H1 (cell line): Measurements from ENCODE around the gene MYH9. TPM values are rescaled to one million over a fixed set of nuclear protein-coding genes. Genes with fewer than 3 reads are reported as not detected.
A peak's percentile ranks its signal among the peaks of the same experiment; 100 is the strongest.

Experiments
- CTCF ChIA-PET: fragments of 300-600 bp; sonication (Branson Sonifier 250); formaldehyde crosslinking; loops from one replicate; lab custom pipeline; 2021; ENCODE audit not compliant: partially characterized antibody; lab: Charles Lee
- POLR2A ChIA-PET: fragments of 300-600 bp; sonication (Branson Sonifier 250); formaldehyde crosslinking; loops from one replicate; lab custom pipeline; 2021; ENCODE audit warnings: inconsistent platforms; ENCODE audit not compliant: partially characterized antibody; lab: Charles Lee
- DNase-seq, 2 experiments: peaks; one replicate each; pipeline versions ENCODE4 v3.0.0 to v3.0.0-alpha.2; 2010 to 2022; ENCODE audit warnings: low spot score in 2 of 2, low read depth in 1 of 2, mixed read lengths in 1 of 2
- FAIRE-seq: peaks from 2 replicates; lab custom pipeline; 2011; peaks lifted over from hg19 to GRCh38; lab: Jason Lieb, UNC
- H2AFZ ChIP-seq: 2 replicates; pipeline ENCODE4 v1.8.1; 2012; ENCODE audit warnings: low read length, inconsistent platforms
- H2AK5ac ChIP-seq: 2 replicates; pipeline ENCODE4 v1.6.1; 2013; ENCODE audit warnings: low read depth, low read length
- H2BK120ac ChIP-seq: replicated peaks from 2 replicates; pipeline ENCODE3; 2013; ENCODE audit warnings: low read depth, low read length, inconsistent platforms
- H2BK12ac ChIP-seq: 2 replicates; pipeline ENCODE4 v1.6.1; 2013; ENCODE audit warnings: low read depth, low read length
- H2BK15ac ChIP-seq: 2 replicates; pipeline ENCODE4 v1.6.1; 2013; ENCODE audit warnings: low read length
- H2BK20ac ChIP-seq: 2 replicates; pipeline ENCODE4 v1.6.1; 2013; ENCODE audit warnings: low read length
- H2BK5ac ChIP-seq: 2 replicates; pipeline ENCODE4 v1.6.1; 2013; ENCODE audit warnings: low read depth, low read length
- H3K14ac ChIP-seq: 2 replicates; pipeline ENCODE4 v1.6.1; 2013; ENCODE audit warnings: inconsistent platforms; ENCODE audit not compliant: insufficient read length
- H3K18ac ChIP-seq: 2 replicates; pipeline ENCODE4 v1.6.1; 2013; ENCODE audit warnings: low read length; ENCODE audit errors: extremely low read depth
- H3K23ac ChIP-seq: 2 replicates; pipeline ENCODE4 v1.6.1; 2013; ENCODE audit warnings: inconsistent platforms; ENCODE audit not compliant: insufficient read length
- H3K23me2 ChIP-seq: 2 replicates; pipeline ENCODE4 v1.6.1; 2013; ENCODE audit warnings: low read depth, low read length
- H3K27ac ChIP-seq: 2 replicates; pipeline ENCODE4 v1.6.1; 2011; ENCODE audit warnings: low read depth, low read length, inconsistent platforms
- H3K27me3 ChIP-seq, 4 experiments: replicated peaks in 1 of 4; 1 replicate in 1 of 4; 2 replicates in 3 of 4; pipeline versions ENCODE4 v1.6.1 to v1.8.1; 2011 to 2013; ENCODE audit warnings: low read length in 3 of 4, mild to moderate bottlenecking in 3 of 4, inconsistent platforms in 2 of 4, mixed read lengths in 2 of 4, moderate library complexity in 1 of 4; ENCODE audit not compliant: control insufficient read depth in 3 of 4, insufficient read depth in 3 of 4; ENCODE audit errors: extremely low read depth in 1 of 4
- H3K36me3 ChIP-seq, 4 experiments: 2 replicates each; pipeline versions ENCODE4 v1.6.1 to v1.8.1; 2011 to 2013; ENCODE audit warnings: mild to moderate bottlenecking in 4 of 4, low read length in 3 of 4, moderate library complexity in 2 of 4, control low read depth in 1 of 4, inconsistent platforms in 1 of 4; ENCODE audit not compliant: insufficient read depth in 4 of 4, control insufficient read depth in 2 of 4
- H3K4ac ChIP-seq: replicated peaks from 2 replicates; pipeline ENCODE3; 2013; ENCODE audit warnings: low read length, low read depth, mixed read lengths, inconsistent platforms; ENCODE audit not compliant: insufficient read length
- H3K4me1 ChIP-seq, 4 experiments: replicated peaks in 1 of 4; 1 replicate in 1 of 4; 2 replicates in 3 of 4; pipeline versions ENCODE4 v1.6.1 to v1.8.1; 2011 to 2013; ENCODE audit warnings: low read length in 3 of 4, inconsistent platforms in 2 of 4, mixed read lengths in 1 of 4; ENCODE audit not compliant: insufficient read depth in 4 of 4, control insufficient read depth in 3 of 4
- H3K4me2 ChIP-seq, 2 experiments: 2 replicates each; pipeline versions ENCODE4 v1.6.1 to v1.8.1; 2011 to 2013; ENCODE audit warnings: low read depth in 2 of 2, low read length in 2 of 2, control low read depth in 1 of 2, inconsistent platforms in 1 of 2, mild to moderate bottlenecking in 1 of 2; ENCODE audit not compliant: insufficient read depth in 1 of 2
- H3K4me3 ChIP-seq, 4 experiments: fragments of 200-600, 300-600 bp in 1 of 4; sonication (generic), shearing (Covaris generic), sonication (Bioruptor Twin) in 1 of 4; 2 replicates each; pipeline versions ENCODE4 v1.5.1 to v1.8.1; 2011 to 2016; ENCODE audit warnings: low read length in 4 of 4, low read depth in 3 of 4, control low read depth in 2 of 4, inconsistent platforms in 2 of 4, mild to moderate bottlenecking in 2 of 4, mixed read lengths in 1 of 4, moderate library complexity in 1 of 4; ENCODE audit not compliant: insufficient read depth in 2 of 4; ENCODE audit errors: extremely low read depth in 1 of 4
- H3K56ac ChIP-seq: replicated peaks from 2 replicates; pipeline ENCODE3; 2013; ENCODE audit warnings: low read depth, mild to moderate bottlenecking, mixed read lengths, low read length, inconsistent platforms; ENCODE audit not compliant: insufficient read length
- H3K79me1 ChIP-seq: 2 replicates; pipeline ENCODE4 v1.6.1; 2013; ENCODE audit warnings: low read depth, low read length, control low read depth
- H3K79me2 ChIP-seq, 2 experiments: 2 replicates each; pipeline versions ENCODE4 v1.6.1 to v1.8.1; 2012 to 2013; ENCODE audit warnings: low read length in 2 of 2, mild to moderate bottlenecking in 2 of 2, inconsistent platforms in 1 of 2; ENCODE audit not compliant: insufficient read depth in 2 of 2, control insufficient read depth in 1 of 2
- H3K9ac ChIP-seq, 4 experiments: replicated peaks in 1 of 4; 1 replicate in 1 of 4; 2 replicates in 3 of 4; pipeline versions ENCODE4 v1.6.1 to v1.8.1; 2011 to 2013; ENCODE audit warnings: low read depth in 3 of 4, low read length in 3 of 4, control low read depth in 2 of 4, mild to moderate bottlenecking in 2 of 4, moderate library complexity in 2 of 4, inconsistent platforms in 1 of 4; ENCODE audit errors: extremely low read depth in 1 of 4
- H3K9me3 ChIP-seq, 2 experiments: 2 replicates each; pipeline versions ENCODE4 v1.6.1 to v1.8.1; 2012 to 2013; ENCODE audit warnings: mild to moderate bottlenecking in 2 of 2, moderate library complexity in 2 of 2, control low read depth in 1 of 2, inconsistent platforms in 1 of 2, low read depth in 1 of 2, low read length in 1 of 2, mixed read lengths in 1 of 2; ENCODE audit not compliant: insufficient read depth in 2 of 2
- H4K20me1 ChIP-seq, 2 experiments: replicated peaks in 1 of 2; 2 replicates each; pipeline versions ENCODE3 to v1.8.1; 2011 to 2013; ENCODE audit warnings: inconsistent platforms in 2 of 2, low read length in 2 of 2, mild to moderate bottlenecking in 1 of 2; ENCODE audit not compliant: insufficient read depth in 2 of 2, control insufficient read depth in 1 of 2
- H4K5ac ChIP-seq: 2 replicates; pipeline ENCODE4 v1.6.1; 2013; ENCODE audit warnings: low read length, low read depth, mixed read lengths, inconsistent platforms; ENCODE audit not compliant: insufficient read length
- H4K8ac ChIP-seq: 2 replicates; pipeline ENCODE4 v1.8.0; 2013; ENCODE audit warnings: mild to moderate bottlenecking, moderate library complexity, low read length, inconsistent platforms; ENCODE audit not compliant: insufficient read depth; ENCODE audit errors: extremely low read depth
- H4K91ac ChIP-seq: replicated peaks from 2 replicates; pipeline ENCODE3; 2013; ENCODE audit warnings: low read length, mixed read lengths, inconsistent platforms; ENCODE audit not compliant: insufficient read length
- ASH2L ChIP-seq: fragments of 200-600, 300-600 bp; sonication (generic); IDR thresholded peaks from one replicate; pipeline ENCODE4 v1.7.1; 2017; ENCODE audit warnings: low read length
- BCL11A ChIP-seq, 2 experiments: IDR thresholded peaks; one replicate each; pipeline ENCODE4 v1.6.1; 2011; ENCODE audit warnings: low read depth in 2 of 2, low read length in 2 of 2, mild to moderate bottlenecking in 2 of 2
- BRCA1 ChIP-seq: IDR thresholded peaks from 2 replicates; pipeline ENCODE4 v1.6.1; 2012; ENCODE audit warnings: low read depth, low read length, improper control_type of control experiment
- HDAC2 ChIP-seq, 2 experiments: fragments of 300-600 bp in 1 of 2; sonication (generic) in 1 of 2; IDR thresholded peaks; 2 replicates each; pipeline ENCODE4 v1.6.1; 2011 to 2012; ENCODE audit warnings: low read depth in 2 of 2, low read length in 2 of 2, mild to moderate bottlenecking in 2 of 2, moderate library complexity in 2 of 2, borderline replicate concordance in 1 of 2, inconsistent platforms in 1 of 2
- KDM1A ChIP-seq: fragments of 200-600, 300-600 bp; sonication (generic); IDR thresholded peaks from 2 replicates; pipeline ENCODE4 v1.7.1; 2016; ENCODE audit warnings: mild to moderate bottlenecking, low read length, borderline replicate concordance
- POU5F1 ChIP-seq: IDR thresholded peaks from 2 replicates; pipeline ENCODE4 v1.6.1; 2011; ENCODE audit warnings: low read depth, mild to moderate bottlenecking, low read length, moderate library complexity
- RBBP5 ChIP-seq: IDR thresholded peaks from 2 replicates; pipeline ENCODE4 v1.7.1; 2012; ENCODE audit warnings: low read depth, mild to moderate bottlenecking, inconsistent platforms, low read length, moderate library complexity, borderline replicate concordance
- SUZ12 ChIP-seq: fragments of 200-600 bp; sonication (generic); IDR thresholded peaks from 2 replicates; pipeline ENCODE4 v1.6.1; 2012; ENCODE audit warnings: mild to moderate bottlenecking, inconsistent platforms, low read length, moderate library complexity, mixed read lengths
- TAF1 ChIP-seq: IDR thresholded peaks from 2 replicates; pipeline ENCODE4 v1.6.1; 2011; ENCODE audit warnings: mild to moderate bottlenecking, low read depth, low read length
- TEAD4 ChIP-seq: IDR thresholded peaks from 2 replicates; pipeline ENCODE4 v1.6.1; 2012; ENCODE audit warnings: low read depth, low read length, inconsistent platforms, mixed read lengths
- WGBS, 2 experiments: shearing (Covaris generic) in 1 of 2; methylation state at CpG; one replicate each; pipeline versions ENCODE4 v1.1.6 to v1.1.7; 2013 to 2015; ENCODE audit warnings: low lambda C conversion rate in 2 of 2, mixed read lengths in 2 of 2, inconsistent platforms in 1 of 2, low coverage in 1 of 2, missing lambda C conversion rate in 1 of 2; ENCODE audit not compliant: insufficient replicate concordance in 2 of 2, insufficient coverage in 1 of 2, insufficient read length in 1 of 2; ENCODE audit errors: extremely low coverage in 1 of 2, missing lambda C conversion rate in 1 of 2; 5-methylcytosine and 5-hydroxymethylcytosine counted together
- polyA plus RNA-seq, 7 experiments: library from polyadenylated mRNA; depleted of rRNA in 3 of 7; stranded (reverse) in 5 of 7; unstranded in 2 of 7; fragments of >200 nt in 5 of 7; fragments of 200-250 nt in 2 of 7; gene quantifications; 1 replicate in 5 of 7; 2 replicates in 1 of 7; 4 replicates in 1 of 7; pipeline versions ENCODE4 v1.2.1 to v1.2.3, GENCODE V29; 2011 to 2013; ENCODE audit warnings: missing spikeins in 2 of 7, mixed read lengths in 2 of 7
- total RNA-seq: library from RNA; stranded (reverse); fragmentation: NEBNext Ultra II Directional; extraction: Animal tissue kit (Norgen Biotek cat#: 25700); gene quantifications from 2 replicates; pipeline ENCODE4 v1.2.1, GENCODE V29; 2021
- TF ChIP-seq, protein P1 (sequence below): IDR thresholded peaks from 2 replicates; pipeline ENCODE4 v1.6.1; 2012; ENCODE audit warnings: inconsistent platforms

The MYH9 gene
- total and polyA plus RNA-seq, 2 of the 8 experiments (the other 6 are each of a cell fraction or from before 2014, with no cell fraction given): 24.9 to 322 TPM

DNA sequence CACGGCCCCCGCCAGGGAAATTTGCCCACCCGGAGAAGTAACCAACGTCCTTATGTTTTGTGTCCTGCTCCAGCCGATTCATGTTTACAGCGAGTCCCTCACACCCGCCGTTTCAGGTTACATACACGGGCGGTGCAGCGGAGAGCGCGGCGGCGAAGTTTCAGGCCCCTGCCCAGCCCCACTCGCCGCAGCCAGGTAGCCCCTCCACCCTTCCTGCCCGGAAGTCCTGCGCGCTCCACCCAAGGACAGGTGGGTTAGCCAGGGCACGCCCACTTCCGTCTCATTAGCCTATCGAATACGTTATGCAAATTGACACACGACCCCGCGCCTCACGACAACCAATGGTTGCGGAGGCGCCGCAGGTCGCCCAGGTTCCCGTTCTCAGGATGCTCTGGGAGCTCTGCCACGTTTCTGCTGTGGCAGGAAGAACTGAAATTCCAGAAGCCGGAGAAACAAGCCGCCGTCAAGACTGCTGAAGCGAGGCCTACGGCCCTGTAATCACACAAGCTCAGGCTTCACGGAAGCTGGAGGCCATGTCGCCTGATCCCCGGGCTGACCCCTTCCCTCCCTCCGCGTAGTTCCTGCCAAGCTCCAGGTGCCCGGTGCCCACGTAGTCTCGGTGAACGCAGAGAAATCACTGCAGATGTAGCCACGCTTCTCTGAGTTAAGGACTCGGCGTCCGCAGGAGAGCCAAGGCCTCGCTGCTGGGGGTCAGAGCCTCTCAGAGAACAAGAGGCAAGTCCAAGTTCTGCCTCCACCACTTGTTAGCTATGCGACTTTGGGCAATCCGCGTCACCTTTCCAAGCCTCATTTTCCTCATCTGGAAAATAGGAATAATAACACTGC, 22.4 kb upstream of the MYH9 start:
- peak overlapping the region; percentile 59 to 91 (median 90) for H3K9ac ChIP-seq
- peak; percentile 63 for FAIRE-seq
- 4% methylated on average over 56 of the region's 56 CpGs; no CpG with 5 or more reads in 1 of the 2 experiments for WGBS, 2 experiments
- TF ChIP-seq KDM1A (no peak), BCL11A (IDR thresholded peaks at IDR 0.05; ENCODE audit: low read depth in 2 of 2, low read length in 2 of 2) (no peak), HDAC2 (IDR thresholded peaks at IDR 0.05; ENCODE audit: borderline replicate concordance in 1 of 2, low read depth in 2 of 2, low read length in 2 of 2) (no peak), SUZ12 (no peak), RBBP5 (peak; percentile 97), BRCA1 (no peak), TEAD4 (peak; percentile 68), ASH2L (peak; percentile 83), TAF1 (peak; percentile 95), POU5F1 (no peak)
- TF ChIP-seq, protein P1, sequence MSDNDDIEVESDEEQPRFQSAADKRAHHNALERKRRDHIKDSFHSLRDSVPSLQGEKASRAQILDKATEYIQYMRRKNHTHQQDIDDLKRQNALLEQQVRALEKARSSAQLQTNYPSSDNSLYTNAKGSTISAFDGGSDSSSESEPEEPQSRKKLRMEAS: peak; percentile 60

More for the DNA sequence above, 22.4 kb upstream of the MYH9 start:
- H2BK15ac ChIP-seq: peak overlapping the region; percentile 55; the same call in 1 of the 2 replicates
- H3K23ac ChIP-seq: no peak overlapping the region
- H3K9me3 ChIP-seq: no peaks in the 10 kb centered on the region
- H3K79me1 ChIP-seq: no peaks in the 10 kb centered on the region
- peak overlapping the region; percentile 86; the same call in 1 of the 2 replicates for H2BK12ac ChIP-seq
- peak overlapping the region; percentile 96 for H3K27ac ChIP-seq
- H4K8ac ChIP-seq: peak overlapping the region; percentile 98
- H4K91ac ChIP-seq: peak overlapping the region; percentile 95
- H3K4me2 ChIP-seq: peak overlapping the region; percentile 80 to 82
- peak overlapping the region; percentile 96 for H2BK5ac ChIP-seq
- H3K79me2 ChIP-seq: no peaks in the 10 kb centered on the region
- DNase-seq: peak; percentile 90 to 96
- peak overlapping the region; percentile 97 for H3K18ac ChIP-seq
- no peak overlapping the region for H2BK20ac ChIP-seq
- no peak overlapping the region for H3K14ac ChIP-seq
- ChIA-PET CTCF (interaction anchor here (0.9 to 1.6 kb wide), 7 partner anchors 11 to 97 kb away, joined by 3 to 6 read pairs (median 3); no protein-coding TSS in a partner anchor), POLR2A (interaction anchor here (0.7 to 4.4 kb wide), 33 partner anchors 12 to 132 kb away, joined by 3 to 33 read pairs (median 5); partner anchors contain the start of genes EIF3D and TXN2)
- no peaks in the 10 kb centered on the region for H3K36me3 ChIP-seq
- no peaks in the 10 kb centered on the region for H4K20me1 ChIP-seq
- peaks cover 3% of the 10 kb centered on the region; the same call in 1 of the 2 replicates for H3K23me2 ChIP-seq
- no peaks in the 10 kb centered on the region for H3K27me3 ChIP-seq
- peak overlapping the region; percentile 41 to 63 (median 53) for H3K4me3 ChIP-seq
- H3K4ac ChIP-seq: peak overlapping the region; percentile 80
- peak overlapping the region; percentile 91 for H3K56ac ChIP-seq
- H3K4me1 ChIP-seq: peaks cover 0 to 9% (median 7%) of the 10 kb centered on the region in 4 experiments; a peak in 5 of 7 replicates
- H2AK5ac ChIP-seq: peak overlapping the region; percentile 89
- H2AFZ ChIP-seq: no peak overlapping the region
- H4K5ac ChIP-seq: peak overlapping the region; percentile 97
- peak overlapping the region; percentile 41 for H2BK120ac ChIP-seq
